KMS-11 (cell line): Measurements from ENCODE around the gene LHX6.
A peak's percentile ranks its signal among the peaks of the same experiment; 100 is the strongest.

Source experiments
- H2AFZ ChIP-seq: fragments of 200-600 bp; sonication (generic); 2 replicates; pipeline ENCODE4 v1.6.1; 2016; ENCODE audit warnings: antibody characterized with exemption, mixed run types, low read depth
- H3K27ac ChIP-seq: fragments of 200-600 bp; sonication (generic); 2 replicates; pipeline ENCODE4 v1.6.1; 2016; ENCODE audit warnings: mild to moderate bottlenecking, mixed run types
- H3K27me3 ChIP-seq: fragments of 200-600 bp; sonication (generic); 2 replicates; pipeline ENCODE4 v1.6.1; 2017; ENCODE audit warnings: mild to moderate bottlenecking, low read depth, mixed run types, moderate library complexity; ENCODE audit not compliant: insufficient read depth
- H3K36me3 ChIP-seq: fragments of 200-600 bp; sonication (generic); 2 replicates; pipeline ENCODE4 v1.6.1; 2017; ENCODE audit warnings: mild to moderate bottlenecking, mixed run types; ENCODE audit not compliant: insufficient read depth
- H3K4me1 ChIP-seq: fragments of 200-600 bp; sonication (generic); 2 replicates; pipeline ENCODE4 v1.6.1; 2016; ENCODE audit warnings: mild to moderate bottlenecking, low read depth, mixed run types; ENCODE audit not compliant: poor library complexity, severe bottlenecking
- H3K4me2 ChIP-seq: fragments of 200-600 bp; sonication (generic); 2 replicates; pipeline ENCODE4 v1.7.0; 2016; ENCODE audit warnings: mild to moderate bottlenecking, mixed run types
- H3K4me3 ChIP-seq: fragments of 200-600 bp; sonication (generic); IDR thresholded peaks from 2 replicates; pipeline ENCODE4 v1.6.1; 2017; ENCODE audit warnings: low read depth, low read length, mixed read lengths; ENCODE audit not compliant: insufficient read depth
- H3K79me2 ChIP-seq: fragments of 200-600 bp; sonication (generic); 2 replicates; pipeline ENCODE4 v1.6.1; 2016; ENCODE audit warnings: low read depth, mixed run types; ENCODE audit not compliant: insufficient read depth
- H3K9ac ChIP-seq: fragments of 200-600 bp; sonication (generic); 2 replicates; pipeline ENCODE4 v1.6.1; 2016; ENCODE audit warnings: mild to moderate bottlenecking, mixed run types
- H4K20me1 ChIP-seq: fragments of 200-600 bp; sonication (generic); 2 replicates; pipeline ENCODE4 v1.6.1; 2016; ENCODE audit warnings: mild to moderate bottlenecking, mixed run types; ENCODE audit not compliant: insufficient read depth
- TF ChIP-seq, protein P1 (sequence below): fragments of 200-600 bp; sonication (generic); conservative IDR thresholded peaks from 2 replicates; pipeline ENCODE4 v1.6.1; 2017; ENCODE audit warnings: low read depth, mild to moderate bottlenecking, antibody characterized with exemption, low read length, moderate library complexity, mixed read lengths

The LHX6 gene

DNA sequence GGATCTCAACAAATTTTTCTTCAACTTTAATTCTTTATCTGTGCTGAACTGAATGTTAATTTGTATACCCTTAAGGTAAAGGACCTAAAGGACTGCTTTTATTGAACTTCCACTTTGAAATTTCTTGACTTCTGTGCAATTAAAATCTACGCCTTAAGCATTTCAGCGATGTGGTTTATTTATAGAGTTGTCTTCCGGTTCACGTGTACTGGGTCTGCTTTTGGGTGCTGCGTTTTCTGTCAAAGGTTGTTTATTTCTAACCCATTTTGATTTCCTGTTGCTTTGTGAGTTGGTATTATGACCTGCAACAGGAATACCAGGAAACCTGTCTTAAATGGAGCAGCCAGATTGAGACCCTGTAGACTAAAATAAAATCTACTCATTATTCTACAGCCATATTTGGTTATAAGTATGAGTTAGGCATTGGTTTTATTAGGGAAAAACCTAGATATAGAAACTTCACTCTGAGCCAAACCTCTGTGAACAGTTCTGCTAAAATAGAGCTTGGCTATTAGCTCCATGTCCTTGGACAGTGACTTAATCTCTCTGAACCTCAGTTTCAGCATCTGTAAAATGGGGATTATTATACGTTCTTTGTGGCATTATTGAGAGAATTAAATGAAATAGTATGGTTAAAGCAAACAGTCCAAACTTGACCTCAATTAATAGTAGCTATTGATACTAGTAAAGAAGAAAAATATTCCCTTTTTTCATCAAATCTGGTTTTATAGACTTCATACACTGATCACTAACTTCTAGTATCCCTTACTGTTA lies 39.5 kb upstream of the LHX6 start:
- Histone ChIP-seq H3K4me1 (peaks cover 15% of the 10 kb centered on the region), H3K4me3 (no peak overlapping the region), H3K9ac (no peak overlapping the region), H3K27me3 (no peaks in the 10 kb centered on the region), H3K79me2 (peaks cover 36% of the 10 kb centered on the region), H3K4me2 (no peak overlapping the region), H2AFZ (no peak overlapping the region), H3K36me3 (no peaks in the 10 kb centered on the region), H4K20me1 (no peaks in the 10 kb centered on the region), H3K27ac (no peak overlapping the region)
- TF ChIP-seq, protein P1, sequence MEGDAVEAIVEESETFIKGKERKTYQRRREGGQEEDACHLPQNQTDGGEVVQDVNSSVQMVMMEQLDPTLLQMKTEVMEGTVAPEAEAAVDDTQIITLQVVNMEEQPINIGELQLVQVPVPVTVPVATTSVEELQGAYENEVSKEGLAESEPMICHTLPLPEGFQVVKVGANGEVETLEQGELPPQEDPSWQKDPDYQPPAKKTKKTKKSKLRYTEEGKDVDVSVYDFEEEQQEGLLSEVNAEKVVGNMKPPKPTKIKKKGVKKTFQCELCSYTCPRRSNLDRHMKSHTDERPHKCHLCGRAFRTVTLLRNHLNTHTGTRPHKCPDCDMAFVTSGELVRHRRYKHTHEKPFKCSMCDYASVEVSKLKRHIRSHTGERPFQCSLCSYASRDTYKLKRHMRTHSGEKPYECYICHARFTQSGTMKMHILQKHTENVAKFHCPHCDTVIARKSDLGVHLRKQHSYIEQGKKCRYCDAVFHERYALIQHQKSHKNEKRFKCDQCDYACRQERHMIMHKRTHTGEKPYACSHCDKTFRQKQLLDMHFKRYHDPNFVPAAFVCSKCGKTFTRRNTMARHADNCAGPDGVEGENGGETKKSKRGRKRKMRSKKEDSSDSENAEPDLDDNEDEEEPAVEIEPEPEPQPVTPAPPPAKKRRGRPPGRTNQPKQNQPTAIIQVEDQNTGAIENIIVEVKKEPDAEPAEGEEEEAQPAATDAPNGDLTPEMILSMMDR = no peak

DNA sequence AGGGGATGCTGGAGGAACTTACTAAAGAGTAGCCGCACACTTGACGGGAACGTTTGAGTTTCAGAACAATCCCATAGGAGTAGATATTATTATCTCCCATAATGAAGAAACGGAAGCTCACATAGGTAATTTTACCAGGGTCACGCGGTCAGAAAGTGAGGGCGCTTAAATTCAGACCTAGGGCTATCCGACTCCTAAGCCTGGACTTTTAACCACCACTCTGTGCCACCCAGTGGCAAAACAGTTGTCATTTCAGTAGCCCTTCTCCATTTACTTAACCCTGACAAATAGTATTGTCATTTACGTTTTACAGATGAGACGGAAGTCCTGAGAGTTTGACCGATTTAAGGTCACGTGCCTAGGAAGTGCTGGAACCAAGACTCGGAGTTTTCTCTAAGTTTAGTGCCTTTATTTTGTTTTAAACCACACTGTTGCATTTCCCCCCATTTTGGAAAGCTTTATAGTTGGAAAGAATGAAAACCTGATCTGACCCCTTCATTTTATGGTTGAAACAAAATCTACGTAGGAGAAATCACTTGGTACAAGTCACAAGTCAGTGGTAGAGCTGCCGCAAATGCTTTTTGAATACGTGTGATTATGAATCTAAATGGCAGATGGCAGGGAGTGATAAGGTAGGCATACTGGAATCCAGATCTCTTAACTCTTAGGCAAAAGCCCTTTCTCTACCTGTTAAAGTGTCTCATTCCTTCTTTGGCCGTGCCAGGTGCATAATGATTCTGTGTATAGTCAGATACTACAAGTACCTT lies 36.6 kb upstream of the LHX6 start:
- Histone ChIP-seq H3K27ac (peak overlapping the region; percentile 88), H3K9ac (peak overlapping the region; percentile 98), H3K79me2 (peaks cover 40% of the 10 kb centered on the region), H3K4me1 (peaks cover 31% of the 10 kb centered on the region), H4K20me1 (no peaks in the 10 kb centered on the region), H3K4me2 (peak overlapping the region; percentile 57), H2AFZ (peak overlapping the region; percentile 80), H3K4me3 (no peak overlapping the region), H3K27me3 (no peaks in the 10 kb centered on the region), H3K36me3 (peaks cover 1% of the 10 kb centered on the region; the same call in 1 of the 2 replicates)
- TF ChIP-seq, protein P1 = no peak

DNA sequence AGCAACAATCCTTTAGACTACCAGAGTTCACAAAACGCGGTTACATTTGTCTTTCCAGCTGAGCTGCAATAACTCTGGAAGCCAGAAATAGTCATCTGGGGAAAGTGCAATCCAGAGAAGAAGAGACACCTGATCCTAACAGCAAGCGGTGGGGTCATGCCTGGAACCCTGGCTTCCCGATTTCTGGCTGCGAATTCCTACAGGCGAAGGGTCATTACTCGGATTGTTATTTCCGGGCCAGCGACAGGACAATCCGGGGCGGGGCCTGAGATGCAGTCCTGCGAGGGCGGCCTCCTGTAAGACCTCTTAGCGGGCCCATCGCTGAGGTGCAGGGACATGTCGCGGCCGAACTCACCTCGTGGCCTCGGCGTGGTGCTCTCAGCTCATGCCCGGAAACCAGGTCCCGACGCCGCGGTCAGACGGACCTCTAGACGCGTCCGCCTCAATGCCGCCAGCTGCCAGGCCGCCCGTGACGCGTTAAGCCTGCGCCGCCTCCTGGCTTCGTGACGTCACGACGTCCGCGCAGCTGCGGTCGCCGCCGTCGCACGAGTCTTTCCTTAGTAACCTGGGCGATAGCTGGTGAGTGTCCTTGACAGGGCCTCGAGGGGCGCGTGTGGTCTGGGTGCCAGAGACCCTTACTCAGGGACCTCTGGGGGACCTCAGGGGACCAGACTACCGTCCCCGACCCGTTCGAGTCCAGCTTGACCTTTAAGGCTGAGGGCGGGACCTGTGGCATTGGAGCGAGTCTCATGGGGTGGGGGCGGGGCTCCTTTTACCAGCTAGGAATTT lies 35.8 kb upstream of the LHX6 start, which contains the start of the genes MRRF and RBM18:
TSS of gene MRRF (plus strand) at position 523 of the 789 bp plus-strand sequence. CDS start 6,010 bp downstream, outside the sequence.
TSS of gene RBM18 (minus strand) at position 481 of the 789 bp plus-strand sequence. CDS start 3,348 bp downstream, outside the sequence.
- Histone ChIP-seq H2AFZ (peak within 1 kb of the TSS; percentile 80), H3K4me2 (peak within 1 kb of the TSS; percentile 90), H3K79me2 (peaks cover 40% of the 10 kb centered on the region), H3K27me3 (no peaks in the 10 kb centered on the region), H4K20me1 (no peaks in the 10 kb centered on the region), H3K9ac (peak within 1 kb of the TSS; percentile 98), H3K27ac (peak within 1 kb of the TSS; percentile 88), H3K36me3 (peaks cover 4% of the 10 kb centered on the region; the same call in 1 of the 2 replicates), H3K4me1 (peaks cover 31% of the 10 kb centered on the region), H3K4me3 (no peak within 1 kb of the TSS)
- TF ChIP-seq, protein P1 = no peak

DNA sequence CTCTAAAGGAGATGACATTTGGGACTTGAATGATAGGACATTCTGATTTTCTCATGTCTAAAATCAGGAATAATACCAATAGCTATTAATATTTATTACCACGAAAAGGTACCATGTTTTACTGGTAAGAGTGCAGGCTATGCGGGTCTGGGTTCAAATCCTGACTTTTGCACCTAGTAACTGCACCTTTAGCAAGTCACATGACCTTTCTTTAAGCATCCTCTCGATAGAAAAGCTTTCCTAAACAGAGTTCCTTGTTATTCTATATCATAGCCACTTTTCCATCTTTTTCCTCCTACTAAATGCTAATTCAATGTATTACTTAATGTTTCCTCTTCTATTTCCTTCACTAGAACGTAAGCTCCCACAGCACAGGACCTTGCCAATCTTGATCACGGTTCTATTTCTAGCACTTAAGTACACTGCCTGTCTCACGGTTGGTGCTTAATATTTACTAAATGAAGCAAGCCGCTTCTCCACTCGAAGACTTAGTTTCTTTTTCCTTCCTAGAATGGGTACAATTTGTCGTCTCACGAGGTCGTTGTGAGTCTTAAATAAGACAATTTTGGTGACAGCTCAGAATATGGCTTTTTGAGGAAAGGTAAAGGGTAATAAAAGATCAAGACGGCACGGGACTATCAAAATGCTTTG lies 35.1 kb upstream of the LHX6 start:
- H3K4me1 ChIP-seq = peaks cover 31% of the 10 kb centered on the region
- H2AFZ ChIP-seq = peak overlapping the region; percentile 80
- peak overlapping the region; percentile 88 for H3K27ac ChIP-seq
- no peaks in the 10 kb centered on the region for H3K27me3 ChIP-seq
- H4K20me1 ChIP-seq = no peaks in the 10 kb centered on the region
- H3K79me2 ChIP-seq = peaks cover 40% of the 10 kb centered on the region
- no peak overlapping the region for H3K4me3 ChIP-seq
- peaks cover 4% of the 10 kb centered on the region; the same call in 1 of the 2 replicates for H3K36me3 ChIP-seq
- TF ChIP-seq, protein P1 = no peak
- H3K4me2 ChIP-seq = peak overlapping the region; percentile 90
- peak overlapping the region; percentile 98 for H3K9ac ChIP-seq
